ENCODE measurements around the gene IGFBPL1.

IGFBPL1 gene

GRCh38 chr9:38432922-38433510 is 8.8 kb upstream of the IGFBPL1 start:
- DNase-seq (ENCODE audit: low read depth in 2 of 2), result no peak

- DNase-seq (ENCODE audit: low read depth in 2 of 2), result no peak
These were observed 6.9 kb upstream of the IGFBPL1 start for GRCh38 chr9:38431116-38431515.

- no peak for DNase-seq (ENCODE audit: low read depth in 2 of 2)
These were observed 3.8 kb upstream of the IGFBPL1 start for GRCh38 chr9:38428062-38428461.

GRCh38 chr9:38424918-38425317 is 664 bp upstream of the IGFBPL1 start:
- DNase-seq (ENCODE audit: low read depth in 2 of 2), result no peak

GRCh38 chr9:38423273-38423972 is 831 bp downstream of the IGFBPL1 start:
- no peak for DNase-seq (ENCODE audit: low read depth in 2 of 2)

GRCh38 chr9:38422555-38423260 is 1.5 kb downstream of the IGFBPL1 start:
- no peak for DNase-seq (ENCODE audit: low read depth in 2 of 2)

GRCh38 chr9:38421498-38422211 is 2.6 kb downstream of the IGFBPL1 start:
- DNase-seq (ENCODE audit: low read depth in 2 of 2), result no peak

GRCh38 chr9:38419181-38419580 is 5.1 kb downstream of the IGFBPL1 start:
- DNase-seq (ENCODE audit: low read depth in 2 of 2), result no peak

GRCh38 chr9:38418366-38418765 is 5.9 kb downstream of the IGFBPL1 start:
- DNase-seq (ENCODE audit: low read depth in 2 of 2), result no peak

- no peak for DNase-seq (ENCODE audit: low read depth in 2 of 2)
These were observed 7.0 kb downstream of the IGFBPL1 start for GRCh38 chr9:38417003-38417945.

- DNase-seq (ENCODE audit: low read depth in 2 of 2), result no peak
These were observed 7.8 kb downstream of the IGFBPL1 start for GRCh38 chr9:38416461-38416860.

- DNase-seq (ENCODE audit: low read depth in 2 of 2), result no peak
These were observed 8.4 kb downstream of the IGFBPL1 start for GRCh38 chr9:38415856-38416255.

- DNase-seq (ENCODE audit: low read depth in 2 of 2), result no peak
These were observed 10.1 kb downstream of the IGFBPL1 start for GRCh38 chr9:38414040-38414723.

- no peak for DNase-seq (ENCODE audit: low read depth in 2 of 2)
These were observed 11.0 kb downstream of the IGFBPL1 start for GRCh38 chr9:38413283-38413682.

GRCh38 chr9:38412751-38413150 is 11.5 kb downstream of the IGFBPL1 start:
- DNase-seq (ENCODE audit: low read depth in 2 of 2), result no peak

- DNase-seq (ENCODE audit: low read depth in 2 of 2), result no peak
These were observed 15.5 kb downstream of the IGFBPL1 start for GRCh38 chr9:38408719-38409118.

GRCh38 chr9:38406476-38407186 is 17.6 kb downstream of the IGFBPL1 start:
- no peak for DNase-seq (ENCODE audit: low read depth in 2 of 2)

- DNase-seq (ENCODE audit: low read depth in 2 of 2), result no peak
These were observed 18.5 kb downstream of the IGFBPL1 start for GRCh38 chr9:38405785-38406184.

GRCh38 chr9:38404314-38404713 is 19.9 kb downstream of the IGFBPL1 start:
- no peak for DNase-seq (ENCODE audit: low read depth in 2 of 2)

GRCh38 chr9:38401994-38402393 is 22.3 kb downstream of the IGFBPL1 start:
- no peak for DNase-seq (ENCODE audit: low read depth in 2 of 2)
